GM10248 (cell line): ENCODE data around the gene VPS9D1.
"Not testable (repeated sequence)": the region's sequence is repeated elsewhere in the genome, so short reads cannot be mapped to it uniquely, and the experiment has no call there.

Experiments
- CTCF ChIA-PET: fragments of 300-600 bp; sonication (Branson Sonifier 250); formaldehyde crosslinking; extraction: SDS; loops from one replicate; lab custom pipeline; 2021; ENCODE audit warnings: antibody characterized with exemption; lab: Yijun Ruan, JAX
- POLR2A ChIA-PET: fragments of 350-650 bp; sonication (Branson Sonifier 250); formaldehyde crosslinking; extraction: SDS; loops from one replicate; lab custom pipeline; 2020; ENCODE audit warnings: antibody characterized with exemption; lab: Yijun Ruan, JAX
- DNase-seq: peaks from one replicate; pipeline ENCODE4 v3.0.0; 2012; ENCODE audit errors: extremely low spot score
- CTCF ChIP-seq: IDR thresholded peaks from 2 replicates; pipeline ENCODE4 v1.5.1; 2012; ENCODE audit warnings: mild to moderate bottlenecking, low read depth; ENCODE audit errors: extremely low read depth, missing control alignments, control extremely low read depth

VPS9D1 gene

GRCh38 chr16:89667000-89667399, 53.7 kb downstream of the VPS9D1 start:
- CTCF ChIA-PET = interaction anchor here (1.0 to 2.5 kb wide), 3 partner anchors 8 to 52 kb away, joined by 3 to 8 read pairs (median 3); no protein-coding TSS in a partner anchor
- DNase-seq, POLR2A ChIA-PET: not testable (repeated sequence)
- TF ChIP-seq CTCF = peak; percentile 34

GRCh38 chr16:89664238-89664637, 56.5 kb downstream of the VPS9D1 start:
- CTCF ChIA-PET = interaction anchor here (0.7 to 1.1 kb wide), 3 partner anchors 9 to 22 kb away, joined by 3 read pairs; no protein-coding TSS in a partner anchor
- DNase-seq, POLR2A ChIA-PET: not testable (repeated sequence)

DNA sequence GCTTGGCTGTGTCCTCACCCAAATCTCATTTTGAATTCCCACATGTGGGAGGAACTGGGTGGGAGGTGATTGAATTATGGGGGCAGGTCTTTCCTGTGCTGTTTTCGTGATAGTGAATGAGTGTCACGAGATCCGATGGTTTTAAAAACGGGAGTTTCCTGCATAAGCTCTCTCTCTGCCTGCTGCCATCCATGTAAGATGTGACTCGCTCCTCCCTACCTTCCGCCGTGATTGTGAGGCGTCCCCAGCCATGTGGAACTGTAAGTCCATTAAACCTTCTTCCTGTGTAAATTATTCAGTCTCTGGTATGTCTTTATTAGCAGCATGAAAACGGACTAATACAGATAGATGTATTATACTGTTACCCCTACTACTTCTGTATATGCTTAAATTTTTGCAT, 59.5 kb downstream of the VPS9D1 start:
- POLR2A ChIA-PET = no interaction called here
- TF ChIP-seq CTCF = no peak
- CTCF ChIA-PET = no interaction called here
- DNase-seq = no peak

- no peak for TF ChIP-seq CTCF
- DNase-seq = no peak
- POLR2A ChIA-PET = no interaction called here
- CTCF ChIA-PET = interaction anchor here (2.2 kb wide), 1 partner anchor 8 kb away, joined by 8 read pairs; no protein-coding TSS in a partner anchor
Observed at GRCh38 chr16:89660146-89660545, 60.6 kb downstream of the VPS9D1 start.

DNA sequence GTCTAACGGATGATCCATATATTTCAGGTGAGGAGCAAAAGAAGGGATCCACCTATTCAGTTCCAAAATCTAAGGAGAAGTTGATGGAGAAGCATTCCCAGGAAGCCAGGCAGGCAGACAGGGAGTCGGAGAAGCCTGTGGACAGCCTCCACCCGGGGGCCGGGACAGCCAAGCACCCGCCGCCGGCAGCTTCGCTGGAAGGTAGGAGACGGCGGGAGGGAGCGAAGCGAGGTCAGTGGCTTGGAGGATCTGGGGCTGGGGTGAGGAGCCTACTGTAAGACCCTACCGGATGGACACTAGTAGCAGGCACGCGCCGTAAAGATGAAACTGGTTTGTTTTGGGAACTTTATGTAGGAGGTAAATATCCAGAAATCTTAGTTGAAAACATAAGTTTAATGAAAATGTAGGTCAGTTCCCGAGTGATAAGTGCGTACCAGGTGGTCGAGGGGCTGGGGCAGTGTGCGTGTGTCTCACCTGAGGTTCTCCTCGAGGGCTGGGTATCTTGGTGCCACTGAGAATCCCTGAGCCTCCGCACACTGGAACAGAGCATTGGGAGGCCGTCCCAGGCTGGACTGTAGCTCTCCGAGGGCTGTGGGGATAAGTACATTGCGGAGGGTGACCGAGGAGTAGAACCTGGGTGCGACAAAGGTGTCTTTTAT, 62.3 kb downstream of the VPS9D1 start:
- CTCF ChIA-PET = interaction anchor here (0.8 to 2.2 kb wide), 6 partner anchors 10 to 43 kb away, joined by 3 to 8 read pairs (median 4); partner anchors contain the start of gene SPATA2L
- no peak for DNase-seq
- TF ChIP-seq CTCF = no peak
- POLR2A ChIA-PET = interaction anchor here (0.6 kb wide), 1 partner anchor 25 kb away, joined by 4 read pairs; no protein-coding TSS in a partner anchor

DNA sequence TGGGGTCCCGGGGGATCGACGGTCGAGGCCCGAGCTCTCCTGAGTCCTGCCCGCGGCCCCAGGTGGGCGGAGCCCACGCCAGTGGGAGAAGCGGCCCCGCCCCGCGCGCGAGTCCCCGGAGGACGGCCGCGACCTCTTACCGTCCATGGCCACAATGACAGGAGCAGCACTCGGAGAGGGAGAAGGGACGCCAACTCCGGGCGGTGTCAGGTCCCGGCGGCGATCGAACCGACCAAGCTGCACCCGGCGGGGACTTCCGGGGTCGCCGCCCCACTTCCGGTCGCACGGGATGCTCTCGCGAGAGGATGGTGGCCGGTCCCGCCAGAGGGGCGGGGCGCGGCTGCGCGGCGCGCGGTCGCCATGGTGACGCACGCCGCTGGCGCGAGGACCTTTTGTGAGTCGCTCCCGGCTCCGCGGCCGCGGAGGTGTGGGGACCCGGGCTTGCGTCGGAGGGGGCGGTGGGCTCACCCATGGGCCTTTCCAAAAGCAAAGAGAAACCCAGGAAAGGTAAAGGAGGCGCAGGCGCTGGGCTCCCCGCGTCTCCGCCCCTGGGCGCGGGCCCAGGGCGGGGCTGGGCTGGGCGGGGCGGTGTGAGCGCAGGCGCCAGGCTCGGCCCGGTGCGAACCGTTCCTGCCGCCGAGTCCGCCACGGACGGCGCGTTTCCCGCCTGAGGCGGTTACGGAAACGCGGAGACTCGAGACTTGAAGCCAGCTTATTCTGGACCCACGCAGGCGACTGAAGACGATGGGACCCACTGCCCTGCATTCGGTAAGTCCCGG, 63.1 kb downstream of the VPS9D1 start, which contains the start of the genes CHMP1A and SPATA33:
Gene CHMP1A, minus strand, starts transcription at position 267 of the 779 bp plus-strand sequence. Its CDS starts 120 bp downstream, at position 147.
Gene SPATA33, plus strand, starts transcription at position 395 of the 779 bp plus-strand sequence. Its CDS starts 76 bp downstream, at position 471.
- ChIA-PET CTCF (interaction anchor here (0.8 to 2.2 kb wide), 4 partner anchors 13 to 43 kb away, joined by 3 to 8 read pairs (median 4); partner anchors contain the start of gene SPATA2L), POLR2A (interaction anchor here (0.6 kb wide), 1 partner anchor 24 kb away, joined by 4 read pairs; no protein-coding TSS in a partner anchor)
- no peak for TF ChIP-seq CTCF
- DNase-seq = peak; percentile 99
